Right atrium auricular region (tissue), 2 donors: ENCODE data around the gene C17orf67. TPM values are rescaled to one million over a fixed set of nuclear protein-coding genes. Genes with fewer than 3 reads are reported as not detected.

Source experiments
- DNase-seq: peaks from one replicate; pipeline ENCODE4 v3.0.0-alpha.2; 2019; ENCODE audit warnings: low spot score
- H3K27ac ChIP-seq, 2 donors: fragments of 200-600 bp; sonication (generic); 1 replicate in 1 of 2; 2 replicates in 1 of 2; pipeline ENCODE4 v1.5.1; 2016 to 2019
- H3K27me3 ChIP-seq, 2 donors: fragments of 200-600 bp; sonication (generic); one replicate each; pipeline versions ENCODE4 v1.5.1 to v1.6.0; 2017 to 2019
- H3K36me3 ChIP-seq: fragments of 200-600 bp; sonication (generic); one replicate; pipeline ENCODE4 v1.5.1; 2016
- H3K4me1 ChIP-seq, 2 donors: fragments of 200-600 bp; sonication (generic); one replicate each; pipeline versions ENCODE4 v1.5.1 to v1.6.0; 2017 to 2019
- H3K4me3 ChIP-seq, 2 donors: fragments of 200-600 bp; sonication (generic); 1 replicate in 1 of 2; 2 replicates in 1 of 2; pipeline ENCODE4 v1.5.1; 2017 to 2019; ENCODE audit warnings: mild to moderate bottlenecking in 1 of 2, moderate library complexity in 1 of 2
- H3K9me3 ChIP-seq, 2 donors: fragments of 200-600 bp; sonication (generic); one replicate each; pipeline ENCODE4 v1.5.1; 2019
- CTCF ChIP-seq, 2 donors: fragments of 200-600 bp; sonication (generic); IDR thresholded peaks; one replicate each; pipeline ENCODE4 v1.5.1; 2019; ENCODE audit warnings: antibody characterized with exemption in 2 of 2
- total RNA-seq, 2 donors: library from RNA; depleted of rRNA; stranded (reverse); fragments of >200 nt; gene quantifications; one replicate each; pipeline ENCODE4 v1.1.0, GENCODE V29; 2016

C17orf67 gene
- total RNA-seq, 2 donors from 2014 or later, result 0.51 TPM; not detected in 1

GRCh38 chr17:56833057-56833808 lies 487 bp downstream of the C17orf67 start:
- peak overlapping the region; percentile 93 to 95 for H3K27ac ChIP-seq
- peak; percentile 64 for DNase-seq
- no peak for TF ChIP-seq CTCF (IDR thresholded peaks at IDR 0.05)

GRCh38 chr17:56832446-56832845 lies 1.3 kb downstream of the C17orf67 start:
- H3K4me1 ChIP-seq, result peaks cover 0 to 34% of the 10 kb centered on the region in 2 donors
- H3K4me3 ChIP-seq, result peak overlapping the region in 1 of 2 donors; percentile 92
- no peaks in the 10 kb centered on the region for H3K27me3 ChIP-seq
- no peak for TF ChIP-seq CTCF (IDR thresholded peaks at IDR 0.05)
- no peaks in the 10 kb centered on the region for H3K36me3 ChIP-seq
- no peak for DNase-seq
- no peaks in the 10 kb centered on the region for H3K9me3 ChIP-seq
- H3K27ac ChIP-seq, result no peak overlapping the region

More at GRCh38 chr17:56833057-56833808, 487 bp downstream of the C17orf67 start:
- Histone ChIP-seq H3K9me3 (no peaks in the 10 kb centered on the region), H3K36me3 (no peaks in the 10 kb centered on the region), H3K27me3 (no peaks in the 10 kb centered on the region), H3K4me3 (peak overlapping the region; percentile 76 to 92), H3K4me1 (peaks cover 0 to 34% of the 10 kb centered on the region in 2 donors)

GRCh38 chr17:56831369-56832095 lies 2.2 kb downstream of the C17orf67 start:
- Histone ChIP-seq H3K4me1 (peaks cover 0 to 32% of the 10 kb centered on the region in 2 donors), H3K4me3 (no peak overlapping the region), H3K27me3 (no peaks in the 10 kb centered on the region), H3K9me3 (no peaks in the 10 kb centered on the region), H3K36me3 (no peaks in the 10 kb centered on the region), H3K27ac (no peak overlapping the region)
- TF ChIP-seq CTCF (IDR thresholded peaks at IDR 0.05), result no peak
- DNase-seq, result no peak

GRCh38 chr17:56830726-56831368 lies 2.9 kb downstream of the C17orf67 start:
- Histone ChIP-seq H3K27ac (no peak overlapping the region), H3K27me3 (no peaks in the 10 kb centered on the region), H3K9me3 (no peaks in the 10 kb centered on the region), H3K4me3 (no peak overlapping the region), H3K36me3 (no peaks in the 10 kb centered on the region), H3K4me1 (peaks cover 0 to 25% of the 10 kb centered on the region in 2 donors)
- TF ChIP-seq CTCF (IDR thresholded peaks at IDR 0.05), result no peak
- DNase-seq, result no peak

- no peak for TF ChIP-seq CTCF (IDR thresholded peaks at IDR 0.05)
- H3K27ac ChIP-seq, result no peak overlapping the region
- H3K27me3 ChIP-seq, result no peaks in the 10 kb centered on the region
- no peak overlapping the region for H3K4me3 ChIP-seq
- no peak for DNase-seq
- H3K36me3 ChIP-seq, result no peaks in the 10 kb centered on the region
- H3K4me1 ChIP-seq, result peaks cover 0 to 3% of the 10 kb centered on the region in 2 donors
- H3K9me3 ChIP-seq, result no peaks in the 10 kb centered on the region
Observed at GRCh38 chr17:56826611-56827414, 6.9 kb downstream of the C17orf67 start.
